KMS-11 (cell line): Measurements from ENCODE around the gene AIFM3.
"Not testable (repeated sequence)": the region's sequence is repeated elsewhere in the genome, so short reads cannot be mapped to it uniquely, and the experiment has no call there.

ENCODE experiments used
- H2AFZ ChIP-seq: fragments of 200-600 bp; sonication (generic); 2 replicates; pipeline ENCODE4 v1.6.1; 2016; ENCODE audit warnings: antibody characterized with exemption, mixed run types, low read depth
- H3K27ac ChIP-seq: fragments of 200-600 bp; sonication (generic); 2 replicates; pipeline ENCODE4 v1.6.1; 2016; ENCODE audit warnings: mild to moderate bottlenecking, mixed run types
- H3K27me3 ChIP-seq: fragments of 200-600 bp; sonication (generic); 2 replicates; pipeline ENCODE4 v1.6.1; 2017; ENCODE audit warnings: mild to moderate bottlenecking, low read depth, mixed run types, moderate library complexity; ENCODE audit not compliant: insufficient read depth
- H3K36me3 ChIP-seq: fragments of 200-600 bp; sonication (generic); 2 replicates; pipeline ENCODE4 v1.6.1; 2017; ENCODE audit warnings: mild to moderate bottlenecking, mixed run types; ENCODE audit not compliant: insufficient read depth
- H3K4me1 ChIP-seq: fragments of 200-600 bp; sonication (generic); 2 replicates; pipeline ENCODE4 v1.6.1; 2016; ENCODE audit warnings: mild to moderate bottlenecking, low read depth, mixed run types; ENCODE audit not compliant: poor library complexity, severe bottlenecking
- H3K4me2 ChIP-seq: fragments of 200-600 bp; sonication (generic); 2 replicates; pipeline ENCODE4 v1.7.0; 2016; ENCODE audit warnings: mild to moderate bottlenecking, mixed run types
- H3K4me3 ChIP-seq: fragments of 200-600 bp; sonication (generic); IDR thresholded peaks from 2 replicates; pipeline ENCODE4 v1.6.1; 2017; ENCODE audit warnings: low read depth, low read length, mixed read lengths; ENCODE audit not compliant: insufficient read depth
- H3K79me2 ChIP-seq: fragments of 200-600 bp; sonication (generic); 2 replicates; pipeline ENCODE4 v1.6.1; 2016; ENCODE audit warnings: low read depth, mixed run types; ENCODE audit not compliant: insufficient read depth
- H3K9ac ChIP-seq: fragments of 200-600 bp; sonication (generic); 2 replicates; pipeline ENCODE4 v1.6.1; 2016; ENCODE audit warnings: mild to moderate bottlenecking, mixed run types
- H4K20me1 ChIP-seq: fragments of 200-600 bp; sonication (generic); 2 replicates; pipeline ENCODE4 v1.6.1; 2016; ENCODE audit warnings: mild to moderate bottlenecking, mixed run types; ENCODE audit not compliant: insufficient read depth
- CTCF ChIP-seq: fragments of 200-600 bp; sonication (generic); conservative IDR thresholded peaks from 2 replicates; pipeline ENCODE4 v1.6.1; 2017; ENCODE audit warnings: low read depth, mild to moderate bottlenecking, antibody characterized with exemption, low read length, moderate library complexity, mixed read lengths

The AIFM3 gene

GRCh38 chr22:20930004-20930403, 37.1 kb upstream of the AIFM3 start:
- Histone ChIP-seq H3K4me3 (no peak overlapping the region), H3K27ac (no peak overlapping the region), H3K4me2 (no peak overlapping the region), H3K4me1 (peaks cover 7% of the 10 kb centered on the region), H3K9ac (no peak overlapping the region), H3K27me3 (no peaks in the 10 kb centered on the region), H3K79me2 (peaks cover 96% of the 10 kb centered on the region), H3K36me3 (no peaks in the 10 kb centered on the region), H4K20me1 (peaks cover 39% of the 10 kb centered on the region), H2AFZ (no peak overlapping the region)
- no peak for TF ChIP-seq CTCF

GRCh38 chr22:20930435-20930834, 36.6 kb upstream of the AIFM3 start:
- H3K4me1 ChIP-seq, H3K27me3 ChIP-seq, H3K27ac ChIP-seq, H2AFZ ChIP-seq, H3K4me3 ChIP-seq, H3K36me3 ChIP-seq, H3K4me2 ChIP-seq, H3K9ac ChIP-seq: not testable (repeated sequence)
- Histone ChIP-seq H3K79me2 (peaks cover 96% of the 10 kb centered on the region), H4K20me1 (peaks cover 35% of the 10 kb centered on the region)

- no peak overlapping the region for H3K4me3 ChIP-seq
- no peak overlapping the region for H3K27ac ChIP-seq
- TF ChIP-seq CTCF: no peak
- H3K9ac ChIP-seq: no peak overlapping the region
- H3K27me3 ChIP-seq: no peaks in the 10 kb centered on the region
- peaks cover 14% of the 10 kb centered on the region for H3K4me1 ChIP-seq
- H3K4me2 ChIP-seq: no peak overlapping the region
- peaks cover 37% of the 10 kb centered on the region for H4K20me1 ChIP-seq
- no peak overlapping the region for H2AFZ ChIP-seq
- peaks cover 96% of the 10 kb centered on the region for H3K79me2 ChIP-seq
- H3K36me3 ChIP-seq: no peaks in the 10 kb centered on the region
Measured at GRCh38 chr22:20931126-20931654, 35.9 kb upstream of the AIFM3 start.

GRCh38 chr22:20933910-20934309, 33.1 kb upstream of the AIFM3 start:
- H3K9ac ChIP-seq: no peak overlapping the region
- peaks cover 12% of the 10 kb centered on the region for H3K4me1 ChIP-seq
- no peaks in the 10 kb centered on the region for H3K27me3 ChIP-seq
- no peak overlapping the region for H3K4me3 ChIP-seq
- peaks cover 51% of the 10 kb centered on the region for H4K20me1 ChIP-seq
- H2AFZ ChIP-seq: no peak overlapping the region
- no peak for TF ChIP-seq CTCF
- H3K36me3 ChIP-seq: no peaks in the 10 kb centered on the region
- H3K27ac ChIP-seq: no peak overlapping the region
- H3K4me2 ChIP-seq: no peak overlapping the region
- peaks cover 96% of the 10 kb centered on the region for H3K79me2 ChIP-seq

GRCh38 chr22:20935049-20935448, 32.0 kb upstream of the AIFM3 start:
- H3K27ac ChIP-seq, H3K4me3 ChIP-seq, H3K9ac ChIP-seq, H3K4me2 ChIP-seq, H3K36me3 ChIP-seq, H2AFZ ChIP-seq, H3K27me3 ChIP-seq: not testable (repeated sequence)
- peaks cover 16% of the 10 kb centered on the region for H3K4me1 ChIP-seq
- peaks cover 57% of the 10 kb centered on the region for H4K20me1 ChIP-seq
- H3K79me2 ChIP-seq: peaks cover 98% of the 10 kb centered on the region

GRCh38 chr22:20935780-20936539, 31.1 kb upstream of the AIFM3 start:
- H3K27ac ChIP-seq, H2AFZ ChIP-seq, H3K27me3 ChIP-seq, H3K36me3 ChIP-seq, H3K4me2 ChIP-seq, H3K4me3 ChIP-seq, H3K9ac ChIP-seq: not testable (repeated sequence)
- Histone ChIP-seq H3K4me1 (peaks cover 22% of the 10 kb centered on the region), H4K20me1 (peaks cover 59% of the 10 kb centered on the region), H3K79me2 (peaks cover 98% of the 10 kb centered on the region)
